Psoas muscle (tissue), 8 donors: Measurements from ENCODE around the gene FAT3. TPM values are rescaled to one million over a fixed set of nuclear protein-coding genes. Genes with fewer than 3 reads are reported as not detected.
A peak's percentile ranks its signal among the peaks of the same experiment; 100 is the strongest.

Source experiments
- ATAC-seq, 4 donors: fragments of 200-7000 bp; cut with Tn5 transposase; one replicate each; pipeline ENCODE4 v1.9.1; 2020; ENCODE audit warnings: moderate library complexity in 3 of 4, mild to moderate bottlenecking in 2 of 4
- DNase-seq, 2 donors: peaks; one replicate each; pipeline ENCODE4 v3.0.0-alpha.2; 2020
- H3K27ac ChIP-seq: fragments of 200-600 bp; one replicate; pipeline ENCODE4 v1.8.0; 2022
- H3K27me3 ChIP-seq, 3 donors: fragments of 200-600 bp in 1 of 3; one replicate each; pipeline versions ENCODE4 v1.6.1 to v1.8.0; 2013 to 2022; ENCODE audit warnings: low read length in 2 of 3, mild to moderate bottlenecking in 2 of 3, moderate library complexity in 1 of 3; ENCODE audit not compliant: insufficient read depth in 3 of 3
- H3K36me3 ChIP-seq, 2 donors: fragments of 200-600 bp in 1 of 2; one replicate each; pipeline versions ENCODE4 v1.6.1 to v1.8.0; 2013 to 2022; ENCODE audit warnings: low read depth in 1 of 2, mild to moderate bottlenecking in 1 of 2, moderate library complexity in 1 of 2; ENCODE audit not compliant: insufficient read depth in 1 of 2
- H3K4me1 ChIP-seq: fragments of 200-600 bp; one replicate; pipeline ENCODE4 v1.8.0; 2022
- H3K4me3 ChIP-seq: fragments of 200-600 bp; one replicate; pipeline ENCODE4 v1.8.0; 2022; ENCODE audit warnings: mild to moderate bottlenecking
- H3K9me3 ChIP-seq: fragments of 200-600 bp; one replicate; pipeline ENCODE4 v1.8.0; 2022
- CTCF ChIP-seq: fragments of 200-600 bp; IDR thresholded peaks from one replicate; pipeline ENCODE4 v1.8.0; 2022; ENCODE audit warnings: antibody characterized with exemption
- WGBS, 3 donors: extraction: QIAGEN DNeasy Blood & Tissue Kit; methylation state at CpG; one replicate each; pipeline versions ENCODE4 v1.1.6 to v1.1.7; 2013; 5-methylcytosine and 5-hydroxymethylcytosine counted together
- intact Hi-C, 2 donors: fragments of 100-400 bp; cut with DNase I; formaldehyde crosslinking; loops; one replicate each; pipeline versions ENCODE4 v1.11.0 to v1.14.2; 2022
- polyA plus RNA-seq, 3 donors: library from polyadenylated mRNA; stranded (reverse); fragments of 200-250 nt; gene quantifications; one replicate each; pipeline ENCODE4 v1.2.3, GENCODE V29; 2013
- total RNA-seq, 4 donors: library from RNA; stranded (reverse); fragmentation: NEBNext Ultra II Directional in 2 of 4; extraction: Animal tissue kit (Norgen Biotek cat#: 25700) in 2 of 4; gene quantifications; one replicate each; pipeline versions ENCODE4 v1.2.1 to v1.2.4, GENCODE V29; 2021 to 2023
- donor health status: healthy with polysubstance abuse.
- donor health status: DM: no; HTN: no; CAD: no; lungs with moderate emphysema.
- donor health status: Bipolar disorder and iron deficiency.
- donor health status: healthy.
- donor health status: DM: yes; HTN: yes; CAD: no.
- donor health status: DM: no; HTN: no; CAD: no.
- donor health status: DM: no; HTN: no; CAD: no.
- donor health status: DM: yes; HTN: yes; CAD: no.

The FAT3 gene
- total and polyA plus RNA-seq, 7 donors: 0.01 to 0.92 (median 0.08) TPM

GRCh38 chr11:92222701-92223100, 1.9 kb upstream of the FAT3 start:
- intact Hi-C loops: no loop called here
- peaks cover 9 to 71% (median 9%) of the 10 kb centered on the region in 3 donors for H3K27me3 ChIP-seq
- DNase-seq: no peak
- no peak overlapping the region for H3K4me3 ChIP-seq
- H3K4me1 ChIP-seq: peaks cover 4% of the 10 kb centered on the region
- H3K9me3 ChIP-seq: no peaks in the 10 kb centered on the region
- no peak for TF ChIP-seq CTCF
- H3K27ac ChIP-seq: no peak overlapping the region
- ATAC-seq: no peak
- WGBS, 3 donors: 81 to 96% (median 92%) methylated on average over 1 of the region's 1 CpG
- no peaks in the 10 kb centered on the region for H3K36me3 ChIP-seq

- H3K4me3 ChIP-seq: peak overlapping the region; percentile 62
- intact Hi-C loops: no loop called here
- TF ChIP-seq CTCF: no peak
- H3K27me3 ChIP-seq: peaks cover 6 to 84% (median 12%) of the 10 kb centered on the region in 3 donors
- peaks cover 4% of the 10 kb centered on the region for H3K4me1 ChIP-seq
- no peaks in the 10 kb centered on the region for H3K9me3 ChIP-seq
- H3K27ac ChIP-seq: no peak overlapping the region
- no peak for ATAC-seq
- no peaks in the 10 kb centered on the region for H3K36me3 ChIP-seq
- WGBS, 3 donors: 0 to 4% (median 1%) methylated on average over 8 of the region's 8 CpGs
- DNase-seq: no peak
These were observed 588 bp upstream of the FAT3 start for GRCh38 chr11:92224054-92224406.

- DNase-seq (peak in 1 of 2 donors; percentile 47), ATAC-seq (peak in 1 of 4 donors; percentile 11)
- H3K27ac ChIP-seq: no peak overlapping the region
- no peaks in the 10 kb centered on the region for H3K9me3 ChIP-seq
- intact Hi-C loops: no loop called here
- H3K4me1 ChIP-seq: peaks cover 4% of the 10 kb centered on the region
- peaks cover 8 to 90% (median 12%) of the 10 kb centered on the region in 3 donors for H3K27me3 ChIP-seq
- 0 to 2% (median 1%) methylated on average over 34 of the region's 34 CpGs for WGBS, 3 donors
- TF ChIP-seq CTCF: no peak
- peak overlapping the region; percentile 62 for H3K4me3 ChIP-seq
- no peaks in the 10 kb centered on the region for H3K36me3 ChIP-seq
These were observed 528 bp downstream of the FAT3 start for GRCh38 chr11:92225125-92225567.

GRCh38 chr11:92225568-92226330, 1.1 kb downstream of the FAT3 start:
- DNase-seq (peak in 1 of 2 donors; percentile 60), ATAC-seq (peak in 1 of 4 donors; percentile 38)
- Histone ChIP-seq H3K4me1 (peaks cover 4% of the 10 kb centered on the region), H3K4me3 (peak overlapping the region; percentile 62), H3K27ac (no peak overlapping the region), H3K36me3 (no peaks in the 10 kb centered on the region), H3K9me3 (no peaks in the 10 kb centered on the region), H3K27me3 (peaks cover 9 to 89% (median 12%) of the 10 kb centered on the region in 3 donors)
- intact Hi-C loops: no loop called here
- WGBS, 3 donors: 0 to 1% (median 1%) methylated on average over 51 to 54 of the region's 54 CpGs
- no peak for TF ChIP-seq CTCF
